T-helper 2 cell treated with Interferon-gamma antibody and Interleukin-4, amounts not matched to agents 100 ng/mL and 5 ng/mL, for 36 hours (primary cell): ENCODE measurements around the gene LYL1. TPM values are rescaled to one million over a fixed set of nuclear protein-coding genes. Genes with fewer than 3 reads are reported as not detected.

ENCODE experiments used
- intact Hi-C: fragments of 100-400 bp; cut with micrococcal nuclease; formaldehyde crosslinking; loops from one replicate; pipeline ENCODE4 v1.15.1; 2023
- total RNA-seq: library from RNA; stranded (reverse); gene quantifications from 2 replicates; pipeline ENCODE4 v1.2.3, GENCODE V29; 2022

Gene LYL1
- total RNA-seq, 1 donor from 2014 or later, result 7.0 TPM

DNA sequence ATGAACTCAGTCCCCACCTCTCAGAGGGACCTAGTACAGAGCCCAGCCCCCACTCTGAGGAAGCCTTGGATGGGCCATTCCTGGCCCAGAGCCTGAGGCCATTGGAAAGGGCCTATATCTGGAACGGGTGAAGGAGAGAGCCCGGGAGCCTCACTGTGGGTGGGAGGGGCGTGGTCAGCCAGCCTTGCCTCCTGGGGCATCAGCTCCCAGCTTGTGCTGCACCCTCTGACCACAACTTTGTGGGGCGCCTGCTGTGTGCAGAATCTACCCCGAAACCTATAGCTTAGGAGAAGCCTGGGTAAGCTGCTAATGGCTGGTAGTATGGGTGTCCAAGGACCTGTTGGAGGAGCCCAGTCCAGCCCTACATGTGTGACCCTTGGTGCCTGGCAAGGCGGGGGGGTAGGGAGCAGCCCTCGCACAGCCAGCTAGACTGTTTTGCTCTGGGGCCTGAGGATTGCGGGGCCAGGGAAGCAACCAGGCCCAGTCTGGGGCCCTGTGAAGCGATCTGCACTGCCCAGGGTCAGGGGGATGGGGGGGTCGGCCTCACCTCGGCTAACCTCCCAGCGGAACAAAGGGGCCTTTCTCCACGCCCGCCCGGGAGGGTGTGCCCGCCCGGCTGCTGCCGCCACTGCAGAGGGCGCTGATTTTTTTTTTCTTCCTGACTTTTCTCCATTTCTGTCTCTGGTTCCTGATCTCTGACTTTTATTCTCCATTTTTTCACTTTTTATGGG is 42.3 kb downstream of the LYL1 start:
- intact Hi-C loops, result loop anchor here (2.0 kb wide), 1 partner anchor 38 kb away; no protein-coding TSS in a partner anchor

DNA sequence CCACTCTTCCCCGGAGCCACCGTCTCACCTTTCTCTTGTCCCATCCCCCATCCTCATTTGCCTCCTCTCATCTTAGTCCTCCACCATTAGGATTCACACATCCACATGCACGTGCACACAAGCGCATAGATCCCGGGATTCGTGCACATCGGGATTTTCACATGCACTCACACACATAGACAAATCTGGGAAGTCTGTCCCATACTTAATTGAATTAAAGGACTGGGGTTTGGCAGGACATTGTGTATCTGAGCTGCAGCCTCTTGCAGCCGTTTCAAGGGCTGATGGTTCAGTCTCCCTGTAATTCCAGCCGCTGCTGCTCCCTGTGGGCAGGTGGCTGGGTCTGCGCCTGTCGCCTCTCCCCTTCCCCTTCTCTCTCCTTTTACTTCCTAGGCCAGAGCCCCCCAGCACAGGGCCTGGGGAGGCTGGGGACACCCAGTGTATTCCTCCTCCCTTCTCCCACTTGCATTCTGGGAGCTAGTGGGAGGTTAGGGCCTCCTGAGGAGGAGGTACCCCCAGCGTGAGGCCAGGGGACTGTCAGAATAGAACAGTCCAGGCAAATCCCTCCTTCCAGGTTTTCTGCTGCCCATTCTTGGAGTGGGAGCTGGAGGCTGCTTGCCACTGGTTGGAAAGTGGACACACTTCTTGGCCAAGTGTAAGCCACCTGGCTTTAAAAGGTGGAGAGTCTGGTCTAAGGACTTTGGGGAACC is 43.6 kb downstream of the LYL1 start:
- intact Hi-C loops, result no loop called here

DNA sequence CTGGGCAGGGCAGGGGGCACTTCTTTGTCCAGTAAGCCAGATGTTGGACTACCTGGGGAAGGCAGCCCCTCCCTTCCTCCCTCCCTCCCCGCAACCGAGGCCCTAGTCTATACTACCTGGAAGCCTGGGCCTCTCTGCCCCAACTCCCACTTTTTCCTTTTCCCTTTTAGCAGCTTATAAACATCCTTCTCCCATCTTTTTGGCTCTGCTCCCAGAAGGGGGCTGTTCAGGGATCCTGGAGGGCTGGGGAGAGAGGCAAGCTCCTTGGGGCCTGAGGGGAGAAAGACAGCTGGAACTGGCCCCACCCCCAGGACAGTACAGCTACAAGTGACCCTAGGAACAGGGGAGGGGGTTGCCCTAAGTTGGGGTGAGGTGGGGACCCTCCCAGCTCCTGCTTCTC is 44.9 kb downstream of the LYL1 start:
- intact Hi-C loops, result no loop called here

DNA sequence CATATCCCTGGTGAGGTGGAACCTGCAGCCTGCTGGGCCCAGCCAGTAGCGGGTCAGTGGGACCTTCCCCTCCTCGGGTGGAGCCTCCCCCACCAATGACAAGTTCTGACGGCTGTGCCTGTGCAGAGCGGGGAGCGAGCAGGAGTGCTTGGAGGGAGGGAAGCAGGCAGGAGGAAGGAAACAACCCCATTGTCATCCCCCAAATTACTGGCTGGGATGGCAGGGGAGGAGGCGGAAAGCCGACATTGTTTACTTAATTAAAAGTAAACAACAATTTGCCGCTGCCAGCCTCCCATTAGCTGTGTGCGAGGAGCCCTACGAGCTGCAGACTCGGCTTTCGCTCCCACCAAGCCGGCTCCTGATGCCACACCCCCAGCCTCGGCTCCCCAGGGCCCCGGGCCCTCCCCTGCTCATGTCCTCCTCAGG is 45.5 kb downstream of the LYL1 start:
- intact Hi-C loops, result no loop called here

DNA sequence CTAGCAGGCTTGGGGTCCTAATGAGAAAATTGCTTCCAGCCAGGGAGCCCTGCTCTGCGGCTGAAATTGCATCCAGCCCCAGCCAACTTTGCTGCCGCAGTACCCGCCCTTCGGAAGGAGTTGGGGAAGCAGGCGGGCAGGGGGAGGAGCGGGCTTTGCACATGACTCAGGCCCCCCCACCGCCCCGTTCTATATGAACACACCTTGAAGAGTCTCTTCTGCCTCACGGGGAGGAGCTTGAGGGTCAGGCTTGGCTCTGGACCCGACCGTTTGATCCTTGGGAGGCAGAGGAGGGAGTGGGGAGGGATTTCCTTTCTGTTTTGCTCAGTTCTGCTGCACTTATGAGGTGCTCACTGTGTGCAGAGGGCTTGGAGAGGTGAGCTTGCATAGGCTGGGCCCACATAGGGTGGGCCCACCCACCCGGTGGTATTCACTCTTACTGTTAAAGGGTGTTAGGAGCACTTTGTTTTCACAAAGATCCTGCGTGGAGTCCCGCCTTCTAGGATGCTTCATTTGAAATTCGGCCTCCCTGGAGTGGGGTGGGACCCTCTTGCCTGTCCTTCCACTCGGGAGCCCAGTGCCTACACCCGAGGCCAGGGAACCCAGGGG is 46.5 kb downstream of the LYL1 start:
- intact Hi-C loops, result no loop called here

DNA sequence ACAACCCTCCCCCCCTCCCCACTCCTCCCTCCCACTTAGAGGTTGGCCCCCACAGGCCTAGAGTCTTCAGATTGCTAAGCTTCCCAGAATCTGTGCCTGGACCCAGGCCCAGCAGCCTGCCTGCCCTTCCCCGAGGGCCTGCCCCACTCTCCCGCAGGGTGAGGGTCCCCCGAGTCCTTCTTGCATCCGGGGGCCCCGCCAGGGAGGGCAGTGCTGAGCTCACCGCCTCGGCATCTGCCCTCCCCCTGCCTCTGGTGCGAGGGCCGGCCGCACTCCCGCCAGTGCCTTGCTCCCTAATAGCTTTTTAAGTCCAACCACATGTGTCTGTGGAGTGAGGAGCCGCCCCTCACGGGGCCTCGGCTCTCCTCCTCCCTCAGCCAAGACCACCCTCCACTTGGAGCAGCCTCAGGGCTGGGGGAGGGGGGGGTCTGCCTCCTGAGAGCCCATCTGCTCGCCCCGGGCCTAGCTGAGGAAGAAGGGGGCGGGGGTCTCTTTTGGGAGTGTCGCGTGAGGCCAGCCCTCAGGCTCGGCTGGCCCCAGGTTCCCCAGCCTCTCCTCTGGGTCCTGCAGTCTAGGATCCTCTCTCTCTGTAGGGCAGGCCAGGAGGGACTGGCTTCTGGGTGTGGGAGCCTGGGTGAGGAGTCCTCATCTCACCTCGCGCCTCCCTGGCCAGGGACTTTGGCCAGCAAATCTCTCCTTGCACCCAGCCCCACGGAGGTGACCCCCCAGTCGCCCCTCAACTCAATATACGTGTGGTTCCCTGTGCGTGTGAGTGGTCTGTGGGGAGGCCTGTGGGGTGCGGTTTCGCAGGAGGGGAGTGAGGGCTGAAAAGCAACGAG is 47.2 kb downstream of the LYL1 start:
- intact Hi-C loops, result no loop called here

DNA sequence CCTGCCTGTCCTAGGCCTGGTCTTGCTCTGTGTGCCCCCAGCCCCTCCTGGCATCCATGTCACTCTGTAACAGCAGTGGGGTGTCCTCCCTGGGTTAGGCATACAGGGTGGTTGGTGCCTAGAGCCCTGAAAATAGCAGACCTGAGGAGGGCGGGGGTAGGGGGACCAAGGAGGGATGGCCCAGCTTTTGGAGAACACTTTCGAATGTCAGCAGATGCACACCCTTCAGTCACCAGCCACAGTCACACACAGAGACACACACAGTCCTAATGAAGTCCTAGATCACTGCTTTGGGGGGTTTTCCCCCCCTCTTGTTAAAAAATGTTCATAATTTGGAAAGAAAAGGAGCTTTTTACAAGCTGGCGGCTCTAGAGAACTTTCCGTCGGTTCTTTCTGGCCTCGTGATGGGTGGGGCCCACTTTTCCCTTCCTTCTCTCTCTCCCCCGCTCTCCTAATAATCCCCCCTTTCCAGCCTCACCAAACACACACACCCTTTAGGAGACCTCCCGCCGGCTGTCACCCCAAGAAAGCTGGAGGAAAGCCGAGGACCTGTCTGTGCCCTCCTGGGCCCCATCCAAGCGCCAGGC is 47.9 kb downstream of the LYL1 start:
- intact Hi-C loops, result no loop called here

DNA sequence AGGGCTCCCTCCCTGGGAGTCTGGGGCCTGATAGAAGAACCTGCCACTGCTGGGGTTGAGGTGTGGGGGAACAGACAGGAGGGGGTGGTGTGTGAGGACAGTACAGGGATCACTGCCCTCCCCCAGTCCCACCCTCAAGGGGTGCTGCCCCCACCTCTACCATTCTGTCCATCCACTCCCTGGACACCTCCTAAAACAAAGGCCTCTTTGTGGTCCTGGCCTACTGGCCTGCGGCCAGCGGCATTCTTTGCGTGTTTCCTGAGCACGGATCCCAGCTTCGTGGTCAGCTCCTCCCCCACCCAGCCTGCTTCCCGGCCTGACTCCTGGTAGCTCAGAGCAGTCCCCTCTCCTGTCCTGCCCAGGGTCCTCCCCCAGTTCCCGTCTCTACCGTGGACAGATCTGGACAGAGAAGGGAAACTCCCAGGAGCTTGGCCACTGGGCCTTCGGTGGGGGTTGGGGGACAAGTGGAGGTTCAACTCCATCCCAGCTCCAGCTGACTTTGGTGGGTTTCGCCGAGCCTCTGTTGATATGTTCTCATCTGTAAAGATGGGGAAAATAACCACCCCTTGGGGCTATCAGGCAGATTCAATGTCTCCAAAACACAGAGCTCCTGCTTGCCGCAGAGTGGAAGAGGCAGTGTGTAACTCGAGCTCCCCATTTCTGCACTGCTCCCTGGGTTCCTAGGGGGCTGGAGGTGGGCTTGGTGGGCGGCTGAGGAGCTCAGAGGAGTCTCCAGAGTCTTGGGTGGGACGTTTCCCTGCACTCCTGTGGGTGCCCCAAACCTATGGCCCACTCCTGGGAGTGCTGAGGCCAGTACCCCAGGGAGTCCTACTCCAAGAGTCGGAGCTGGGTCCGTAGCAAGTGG is 48.7 kb downstream of the LYL1 start:
- intact Hi-C loops, result no loop called here

DNA sequence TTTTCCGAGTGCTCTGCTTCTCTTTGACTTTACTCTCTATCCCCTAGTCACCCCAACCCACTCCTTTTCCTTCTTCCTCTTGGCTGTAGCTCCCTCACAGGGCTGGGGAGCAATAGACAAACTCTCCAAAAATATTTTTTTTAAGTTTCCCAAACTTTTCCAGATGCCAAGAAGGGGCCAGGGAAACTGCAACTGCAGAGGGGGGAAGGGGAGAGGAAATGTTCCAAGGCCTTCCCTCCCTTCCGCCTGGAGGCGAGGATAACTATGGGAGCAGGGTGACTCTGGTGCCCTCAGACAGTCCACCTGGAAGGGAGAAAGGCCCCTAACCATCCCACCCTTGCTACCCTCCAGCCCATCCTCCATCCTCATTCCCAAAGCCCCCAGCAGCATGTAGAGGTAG is 49.4 kb downstream of the LYL1 start:
- intact Hi-C loops, result no loop called here

DNA sequence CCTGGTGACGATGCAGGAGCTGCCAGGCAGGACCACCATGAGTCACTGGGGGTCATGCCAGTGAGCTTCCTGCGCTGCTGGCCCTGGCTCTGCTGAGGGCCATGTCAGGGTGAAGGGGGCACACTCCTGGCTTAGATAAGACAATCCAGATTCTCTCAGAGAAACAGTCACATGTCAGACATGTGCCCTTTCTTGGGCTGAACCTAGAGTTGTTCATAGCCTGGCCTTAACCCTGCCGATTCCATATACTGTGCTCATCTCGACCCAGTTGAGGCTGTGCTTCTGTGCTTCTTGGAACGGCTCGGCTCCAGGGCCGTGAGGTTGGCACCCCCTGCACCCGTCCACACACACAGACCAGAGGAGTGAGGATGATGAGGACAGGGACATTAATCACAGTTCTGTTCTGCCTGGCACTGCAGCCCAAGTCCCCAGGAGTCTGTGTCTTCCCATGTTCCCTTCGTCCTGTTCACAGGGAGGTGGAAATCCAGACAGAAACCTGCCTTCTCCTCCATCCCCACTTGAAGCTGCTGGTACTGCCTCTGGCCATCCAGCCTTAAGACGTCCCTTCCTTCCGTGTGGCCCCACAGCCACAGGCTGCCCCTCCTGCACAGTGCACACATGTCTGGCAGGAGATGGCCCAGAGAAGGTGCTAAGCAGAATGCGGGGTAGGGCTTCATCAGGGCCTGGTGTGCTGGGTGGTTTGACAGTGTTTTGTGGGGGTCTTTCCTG is 50.0 kb downstream of the LYL1 start:
- intact Hi-C loops, result no loop called here

DNA sequence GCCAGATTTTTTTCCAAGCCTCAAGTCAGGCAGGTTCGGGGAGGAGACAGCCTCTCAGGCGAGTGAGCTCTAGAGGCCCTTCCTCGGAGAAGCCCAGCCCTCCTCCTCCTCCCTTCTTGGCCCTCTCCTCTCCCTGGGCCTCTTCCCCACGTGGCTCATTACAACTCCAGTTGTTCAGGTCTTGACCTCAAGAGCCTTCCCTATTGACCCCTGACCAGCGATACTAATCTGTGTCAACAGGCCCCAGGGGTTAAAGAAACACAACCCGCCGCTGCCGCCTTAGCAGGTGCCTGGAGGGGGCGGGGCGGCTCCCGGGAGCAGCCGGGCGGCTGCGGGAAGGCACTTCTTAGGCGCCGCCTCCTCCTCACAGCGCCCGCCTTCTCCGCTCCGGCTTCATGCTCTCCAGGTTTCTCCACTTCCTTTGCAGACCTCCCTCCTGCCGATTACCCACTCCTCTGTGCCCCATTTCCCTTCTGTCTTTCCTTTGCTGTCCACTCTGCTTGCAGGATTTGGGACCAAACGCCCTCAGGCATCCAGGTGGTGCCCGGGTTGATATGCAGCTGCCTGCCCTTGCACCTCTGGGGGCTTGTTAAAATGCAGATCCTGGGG is 51.0 kb downstream of the LYL1 start:
- intact Hi-C loops, result no loop called here

DNA sequence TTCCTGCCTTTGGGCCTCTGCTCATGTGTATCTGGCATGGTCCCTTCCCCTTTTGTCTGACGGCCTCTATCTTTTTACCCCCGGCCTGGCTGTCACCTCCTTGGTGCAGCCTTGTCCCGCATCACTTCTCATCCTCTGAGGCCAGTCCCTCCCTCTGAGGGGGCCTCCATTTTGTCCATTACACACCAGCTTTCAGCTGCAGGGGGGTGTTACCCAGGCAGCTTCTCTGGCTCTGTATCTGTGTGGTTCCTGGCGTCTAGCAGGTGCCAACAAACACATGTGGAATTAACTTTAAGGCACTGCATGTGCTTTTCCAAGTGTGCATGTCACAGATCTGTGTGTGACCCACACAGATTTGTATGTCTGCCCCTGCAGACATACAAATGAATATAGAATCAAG is 52.4 kb downstream of the LYL1 start:
- intact Hi-C loops, result no loop called here

Other genes with a start within 250 kb of the LYL1 start
- 22.6 and 22.7 TPM in 2 replicates for gene DNASE2, start 221.4 kb downstream of the LYL1 start, total RNA-seq
- gene KLF1, start 215.7 kb downstream of the LYL1 start, total RNA-seq, result 0.11 and 0.32 TPM in 2 replicates
- gene GCDH, start 211.7 kb downstream of the LYL1 start, total RNA-seq, result 40.9 and 43.2 TPM in 2 replicates
- gene SYCE2, start 183.6 kb downstream of the LYL1 start, total RNA-seq, result 2.5 and 3.8 TPM in 2 replicates
- gene FARSA, start 169.1 kb downstream of the LYL1 start, total RNA-seq, result 100 TPM in 2 replicates
- gene CALR, start 164.2 kb downstream of the LYL1 start, total RNA-seq, result 1,104 and 1,112 TPM in 2 replicates
- gene RAD23A, start 157.0 kb downstream of the LYL1 start, total RNA-seq, result 115 and 119 TPM in 2 replicates
- 17.6 and 19.6 TPM in 2 replicates for gene GADD45GIP1, start 145.6 kb downstream of the LYL1 start, total RNA-seq
- gene DAND5, start 133.3 kb downstream of the LYL1 start, total RNA-seq, result not detected in 2 replicates
- gene NFIX, start 107.4 kb downstream of the LYL1 start, total RNA-seq, result 0.91 and 1.3 TPM in 2 replicates
- gene TRMT1, start 13.9 kb upstream of the LYL1 start, total RNA-seq, result 68.0 TPM in 2 replicates
- 77.4 and 81.8 TPM in 2 replicates for gene NACC1, start 15.4 kb upstream of the LYL1 start, total RNA-seq
- gene STX10, start 47.5 kb upstream of the LYL1 start, total RNA-seq, result 56.2 and 56.6 TPM in 2 replicates
- gene IER2, start 47.6 kb upstream of the LYL1 start, total RNA-seq, result 179 and 188 TPM in 2 replicates